Measurements from ENCODE around the gene SLC25A29.

DNA sequence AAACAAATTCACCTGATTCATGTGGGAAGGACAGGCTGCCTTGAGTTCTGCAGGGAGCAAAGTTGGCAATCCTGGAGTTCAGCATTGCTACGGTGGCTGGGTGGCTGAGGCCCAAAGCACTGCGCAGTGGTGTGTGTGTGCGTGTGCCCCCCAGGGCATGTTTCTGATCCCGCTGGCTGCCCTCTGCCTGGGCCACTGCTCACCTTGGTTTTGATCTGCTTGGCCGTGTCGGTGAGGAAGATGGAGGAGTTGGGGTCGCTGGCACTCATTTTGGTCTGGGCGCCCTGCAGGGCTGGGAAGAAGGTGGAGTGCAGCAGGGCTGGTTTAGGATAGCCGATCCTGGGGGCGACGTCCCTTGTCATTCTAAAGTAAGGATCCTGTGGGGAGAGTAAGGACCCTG, 36.0 kb upstream of the SLC25A29 start:
- no peak for TF ChIP-seq SIN3A (conservative IDR thresholded peaks at IDR 0.05 in 1 of 2, IDR thresholded peaks at IDR 0.05 in 1 of 2; ENCODE audit: low read depth in 1 of 2, low read length in 2 of 2)
- no peak for TF ChIP-seq HDAC2 (IDR thresholded peaks at IDR 0.05; ENCODE audit: borderline replicate concordance in 1 of 2, low read depth in 2 of 2, low read length in 2 of 2)

Measured in H1 (cell line).